ENCODE measurements around the gene PGK1. TPM values are rescaled to one million over a fixed set of nuclear protein-coding genes. Genes with fewer than 3 reads are reported as not detected.
"Not testable (repeated sequence)": the region's sequence is repeated elsewhere in the genome, so short reads cannot be mapped to it uniquely, and the experiment has no call there.

The PGK1 gene
- total RNA-seq, 1 experiment from 2014 or later, result 492 TPM

- H3K79me2 ChIP-seq (ENCODE audit: insufficient read depth, low read length); BruUV-seq (replicated peaks); intact Hi-C loops (cut with micrococcal nuclease); H3K27me3 ChIP-seq (ENCODE audit: insufficient read depth, low read length); H2AFZ ChIP-seq (ENCODE audit: low read depth, low read length, poor library complexity, severe bottlenecking); H3K9me3 ChIP-seq (ENCODE audit: control insufficient read depth in 1 of 2, insufficient read depth in 1 of 2, low read depth in 1 of 2, low read length in 2 of 2); H3K9me2 ChIP-seq (ENCODE audit: insufficient read depth); H3K4me3 ChIP-seq (replicated peaks in 1 of 2; ENCODE audit: low read depth in 1 of 2, low read length in 2 of 2); RAD21 ChIA-PET (ENCODE audit: low non-redundant PET in 1 of 2, low total read pairs in 2 of 2, uncharacterized antibody in 2 of 2, unreplicated experiment in 2 of 2); H3K36me3 ChIP-seq (ENCODE audit: control insufficient read depth in 1 of 2, insufficient read depth in 2 of 2, low read length in 2 of 2); CTCF ChIA-PET; H4K20me1 ChIP-seq (ENCODE audit: insufficient read depth): not testable (repeated sequence)
- peak; percentile 71 for TF ChIP-seq CBX3 (IDR thresholded peaks at IDR 0.05; ENCODE audit: low read depth)
- peak; percentile 9; the same call in 1 of the 2 replicates for TF ChIP-seq EGR1 (IDR thresholded peaks at IDR 0.05; ENCODE audit: low read depth)
- TF ChIP-seq MAX (IDR thresholded peaks at IDR 0.05), result peak; percentile 35; the same call in 1 of the 2 replicates
- peak; percentile 65; the same call in 1 of the 2 replicates for TF ChIP-seq SP1 (IDR thresholded peaks at IDR 0.05; ENCODE audit: low read depth)
- peak; percentile 59; the same call in 1 of the 2 replicates for TF ChIP-seq ATF3 (IDR thresholded peaks at IDR 0.05)
- peak; percentile 91 for TF ChIP-seq JUND (IDR thresholded peaks at IDR 0.05)
- peak; percentile 55; the same call in 1 of the 2 replicates for TF ChIP-seq SRF (IDR thresholded peaks at IDR 0.05; ENCODE audit: low read depth)
- TF ChIP-seq SIN3A (IDR thresholded peaks at IDR 0.05; ENCODE audit: low read depth), result peak; percentile 45; the same call in 1 of the 2 replicates
- peak; percentile 95 for TF ChIP-seq FOSL1 (IDR thresholded peaks at IDR 0.05; ENCODE audit: low read depth)
- Histone ChIP-seq H3K4me2 (ENCODE audit: low read length) (peak overlapping the region; percentile 63), H3K27ac (ENCODE audit: low read depth, low read length) (peak overlapping the region; percentile 21; the same call in 1 of the 2 replicates), H3K9ac (ENCODE audit: low read length) (peak overlapping the region; percentile 35), H3K4me1 (ENCODE audit: control insufficient read depth in 1 of 2, insufficient read depth in 2 of 2, low read length in 2 of 2) (peaks cover 22 to 47% of the 10 kb centered on the region in 2 experiments)
- POLR2A ChIA-PET, result interaction anchor here (0.6 kb wide), 1 partner anchor 23 kb away, joined by 3 read pairs; no protein-coding TSS in a partner anchor
- ATAC-seq (peak; percentile 54), DNase-seq (ENCODE audit: low read depth, low spot score) (peak; percentile 63)
Observed at GRCh38 chrX:78064698-78065601, 39.1 kb upstream of the PGK1 start.

- H4K20me1 ChIP-seq (ENCODE audit: insufficient read depth), result no peaks in the 10 kb centered on the region
- no peaks in the 10 kb centered on the region for H3K9me2 ChIP-seq (ENCODE audit: insufficient read depth)
- RAD21 ChIA-PET (ENCODE audit: low non-redundant PET in 1 of 2, low total read pairs in 2 of 2, uncharacterized antibody in 2 of 2, unreplicated experiment in 2 of 2), result no interaction called here
- DNase-seq (ENCODE audit: low read depth, low spot score), result no peak
- no peak for ATAC-seq
- H3K27ac ChIP-seq (ENCODE audit: low read depth, low read length), result no peak overlapping the region
- H3K4me3 ChIP-seq (replicated peaks in 1 of 2; ENCODE audit: low read depth in 1 of 2, low read length in 2 of 2), result no peak overlapping the region
- H3K79me2 ChIP-seq (ENCODE audit: insufficient read depth, low read length), result no peaks in the 10 kb centered on the region
- no peak overlapping the region for H3K9ac ChIP-seq (ENCODE audit: low read length)
- BruUV-seq (replicated peaks), result no TSS peak
- no peaks in the 10 kb centered on the region for H3K9me3 ChIP-seq (ENCODE audit: control insufficient read depth in 1 of 2, insufficient read depth in 1 of 2, low read depth in 1 of 2, low read length in 2 of 2)
- H3K4me1 ChIP-seq (ENCODE audit: control insufficient read depth in 1 of 2, insufficient read depth in 2 of 2, low read length in 2 of 2), result peaks cover 22 to 47% of the 10 kb centered on the region in 2 experiments
- no peak overlapping the region for H2AFZ ChIP-seq (ENCODE audit: low read depth, low read length, poor library complexity, severe bottlenecking)
- intact Hi-C loops (cut with micrococcal nuclease), result no loop called here
- no peaks in the 10 kb centered on the region for H3K36me3 ChIP-seq (ENCODE audit: control insufficient read depth in 1 of 2, insufficient read depth in 2 of 2, low read length in 2 of 2)
- no peak overlapping the region for H3K4me2 ChIP-seq (ENCODE audit: low read length)
- CTCF ChIA-PET, result no interaction called here
- POLR2A ChIA-PET, result no interaction called here
- no peaks in the 10 kb centered on the region for H3K27me3 ChIP-seq (ENCODE audit: insufficient read depth, low read length)
- no peak for TF ChIP-seq POLR2AphosphoS5 (IDR thresholded peaks at IDR 0.05; ENCODE audit: low read depth, low read length)
- no peak for TF ChIP-seq RAD21 (IDR thresholded peaks at IDR 0.05; ENCODE audit: low read depth)
- no peak for TF ChIP-seq ATF3 (IDR thresholded peaks at IDR 0.05)
- TF ChIP-seq CBX3 (IDR thresholded peaks at IDR 0.05; ENCODE audit: low read depth), result no peak
- TF ChIP-seq FOSL1 (IDR thresholded peaks at IDR 0.05; ENCODE audit: low read depth), result no peak
- TF ChIP-seq ZBTB33 (IDR thresholded peaks at IDR 0.05; ENCODE audit: extremely low read depth, insufficient replicate concordance, low read length), result no peak
- TF ChIP-seq SIN3A (IDR thresholded peaks at IDR 0.05; ENCODE audit: low read depth), result no peak
- TF ChIP-seq TCF7L2 (IDR thresholded peaks at IDR 0.05; ENCODE audit: borderline replicate concordance, extremely low read depth, insufficient read depth, insufficient read length), result no peak
- TF ChIP-seq ZNF274 (IDR thresholded peaks at IDR 0.05; ENCODE audit: low read depth, low read length), result no peak
- TF ChIP-seq EZH2 (IDR thresholded peaks at IDR 0.05), result no peak
Observed at GRCh38 chrX:78066110-78066509, 37.9 kb upstream of the PGK1 start.
